ENCODE measurements around the gene LILRB4.
"Not testable (repeated sequence)": the region's sequence is repeated elsewhere in the genome, so short reads cannot be mapped to it uniquely, and the experiment has no call there.

GRCh38 chr19:54697716-54698115, 34.9 kb downstream of the LILRB4 start:
- TF ChIP-seq POLR2A, CTCF (IDR thresholded peaks at IDR 0.05): not testable (repeated sequence)
